AG09309 (cell line): Measurements from ENCODE around the gene ECE1.
"Not testable (repeated sequence)": the region's sequence is repeated elsewhere in the genome, so short reads cannot be mapped to it uniquely, and the experiment has no call there.

Experiments used
- DNase-seq: peaks from one replicate; pipeline ENCODE4 v3.0.0-alpha.2; 2010; ENCODE audit warnings: low read depth
- H3K4me3 ChIP-seq: 2 replicates; pipeline ENCODE4 v1.5.1; 2011; ENCODE audit warnings: mild to moderate bottlenecking, low read depth, low read length, moderate library complexity; ENCODE audit not compliant: control insufficient read depth
- CTCF ChIP-seq: IDR thresholded peaks from 2 replicates; pipeline ENCODE4 v1.5.1; 2011; ENCODE audit warnings: mild to moderate bottlenecking, low read depth, low read length, inconsistent platforms; ENCODE audit not compliant: insufficient read depth, control insufficient read depth; ENCODE audit errors: missing control alignments

Gene ECE1

GRCh38 chr1:21182181-21182731, 108.0 kb downstream of the ECE1 start:
- no peak for TF ChIP-seq CTCF
- no peak overlapping the region for H3K4me3 ChIP-seq
- no peak for DNase-seq

GRCh38 chr1:21178271-21178670, 112.0 kb downstream of the ECE1 start:
- not testable (repeated sequence) for DNase-seq, H3K4me3 ChIP-seq

- peak; percentile 74 for DNase-seq
- peak within 1 kb of the TSS; percentile 99 for H3K4me3 ChIP-seq
- TF ChIP-seq CTCF, result no peak
Observed at GRCh38 chr1:21176586-21177555, 113.4 kb downstream of the ECE1 start, which contains the start of gene EIF4G3. TSS of gene EIF4G3 (minus strand) at chr1:21176897. CDS start at chr1:21002742, 174,155 bp downstream.

GRCh38 chr1:21175670-21176581, 114.3 kb downstream of the ECE1 start:
- peak overlapping the region; percentile 99 for H3K4me3 ChIP-seq
- no peak for DNase-seq
- TF ChIP-seq CTCF, result no peak

- H3K4me3 ChIP-seq, result peak overlapping the region; percentile 99
- no peak for DNase-seq
- TF ChIP-seq CTCF, result no peak
Observed at GRCh38 chr1:21175324-21175669, 115.0 kb downstream of the ECE1 start.

GRCh38 chr1:21174654-21175323, 115.5 kb downstream of the ECE1 start:
- no peak for DNase-seq
- peak overlapping the region; percentile 99 for H3K4me3 ChIP-seq
- no peak for TF ChIP-seq CTCF
